ENCODE measurements around the gene MANBA.

The MANBA gene

GRCh38 chr4:102592256-102592655, 168.5 kb downstream of the MANBA start:
- no peak for DNase-seq (ENCODE audit: low spot score)

DNA sequence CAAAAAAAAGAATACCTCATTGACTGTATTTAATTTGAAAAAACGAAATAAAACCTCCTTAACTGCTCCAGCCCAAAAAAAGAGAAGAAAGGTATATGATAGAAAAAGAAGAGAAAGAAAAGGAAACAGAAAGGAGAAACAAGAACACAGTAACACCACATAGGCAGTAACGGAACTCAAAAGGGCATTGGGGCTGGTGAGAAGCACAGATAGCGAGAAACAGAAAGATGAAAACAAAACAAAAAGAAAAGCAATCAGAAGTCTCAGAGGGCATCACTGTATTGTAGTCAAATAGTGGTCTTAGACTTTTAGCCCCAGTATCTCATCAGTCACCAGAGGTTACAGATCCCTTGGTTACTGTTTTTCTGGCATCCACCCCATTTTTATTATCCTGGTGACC, 171.0 kb downstream of the MANBA start:
- DNase-seq (ENCODE audit: low spot score): no peak

DNA sequence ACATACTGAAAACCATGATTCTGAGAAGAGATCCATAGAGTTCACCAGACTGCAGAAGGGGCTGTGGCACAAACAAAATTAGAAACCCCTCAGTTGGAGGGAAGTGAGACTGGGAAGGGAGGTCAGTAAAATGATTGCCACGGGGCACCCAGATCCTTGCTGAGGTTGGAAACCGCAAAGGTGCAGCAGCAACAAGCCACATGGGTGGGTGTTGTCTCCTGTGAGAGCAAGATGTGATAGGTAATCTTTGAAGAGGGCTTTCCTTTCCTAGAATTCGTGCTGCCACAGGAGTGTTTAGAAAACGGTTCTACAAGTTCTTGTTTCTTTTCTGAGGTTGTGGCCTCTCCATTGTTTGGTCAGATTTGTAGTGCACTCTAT, 174.1 kb downstream of the MANBA start:
- no peak for DNase-seq (ENCODE audit: low spot score)

- DNase-seq (ENCODE audit: low spot score): no peak
These were observed 174.6 kb downstream of the MANBA start for GRCh38 chr4:102586002-102586643.

DNA sequence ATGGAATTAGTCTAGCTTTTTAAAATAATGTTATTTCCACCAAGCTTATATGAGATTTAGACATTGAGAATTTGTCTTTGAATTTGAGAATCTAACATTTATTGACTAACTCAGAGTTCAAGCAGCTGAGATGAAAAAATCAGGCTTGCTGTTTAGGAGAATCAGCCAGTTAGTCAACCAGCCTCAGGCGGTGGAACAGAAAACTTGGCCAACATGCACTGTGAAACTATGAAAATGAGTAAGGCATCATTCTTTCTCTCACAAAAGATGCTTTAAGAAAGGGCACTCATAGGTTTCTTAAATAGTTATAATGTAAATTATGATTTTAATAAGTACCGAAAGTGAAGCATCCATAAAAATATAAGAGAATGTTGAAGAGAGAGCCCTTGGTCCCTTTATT, 175.4 kb downstream of the MANBA start:
- DNase-seq (ENCODE audit: low spot score): no peak

DNA sequence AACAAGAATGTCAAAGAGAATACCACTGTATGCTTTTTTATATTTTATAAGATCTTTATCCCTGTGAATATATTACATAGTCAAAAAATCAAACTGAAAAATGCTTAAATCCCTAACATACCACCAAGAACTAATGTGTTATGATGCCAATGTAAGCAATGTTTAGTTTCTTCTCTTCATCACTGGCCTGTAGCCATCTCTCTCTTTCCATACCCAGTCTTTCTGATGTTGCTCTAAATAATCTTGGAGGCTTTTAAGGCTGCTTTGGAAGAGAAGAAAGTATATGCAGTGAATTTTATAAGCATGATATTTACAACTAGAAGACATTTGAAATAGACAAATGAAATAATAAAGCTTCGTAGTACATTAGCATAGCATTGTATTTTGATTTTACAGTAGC, 176.7 kb downstream of the MANBA start:
- DNase-seq (ENCODE audit: low spot score): no peak

Data from HuH-7.5 (cell line).